DMS153 treated with DMSO at 0.1 percent for 48 hours (cell line): ENCODE results near the gene MMP15.

Experiments used
- DNase-seq: peaks from one replicate; lab custom pipeline; 2025; ENCODE audit not compliant: unreplicated experiment; lab: John Stamatoyannopoulos, UW

MMP15 gene

DNA sequence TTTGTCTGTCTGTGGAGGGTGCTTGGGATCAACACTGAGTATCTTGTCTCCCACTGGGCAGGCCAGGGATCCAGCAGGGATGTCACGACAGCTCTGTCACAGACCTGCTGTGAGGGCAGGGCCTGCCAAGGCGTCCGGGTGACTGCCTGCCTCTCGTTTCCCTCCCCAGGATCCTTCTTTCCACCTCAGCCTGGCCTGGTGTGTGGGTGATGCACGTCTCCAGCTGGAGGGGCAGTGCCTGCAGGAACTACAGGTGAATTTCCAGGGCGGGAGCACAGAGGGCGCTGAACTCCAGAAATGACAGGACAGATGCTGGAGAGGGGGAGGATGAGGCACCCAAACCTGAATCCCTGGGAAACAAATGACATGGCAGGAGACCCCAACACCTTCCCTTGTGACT is 6.8 kb upstream of the MMP15 start:
- no peak for DNase-seq

DNA sequence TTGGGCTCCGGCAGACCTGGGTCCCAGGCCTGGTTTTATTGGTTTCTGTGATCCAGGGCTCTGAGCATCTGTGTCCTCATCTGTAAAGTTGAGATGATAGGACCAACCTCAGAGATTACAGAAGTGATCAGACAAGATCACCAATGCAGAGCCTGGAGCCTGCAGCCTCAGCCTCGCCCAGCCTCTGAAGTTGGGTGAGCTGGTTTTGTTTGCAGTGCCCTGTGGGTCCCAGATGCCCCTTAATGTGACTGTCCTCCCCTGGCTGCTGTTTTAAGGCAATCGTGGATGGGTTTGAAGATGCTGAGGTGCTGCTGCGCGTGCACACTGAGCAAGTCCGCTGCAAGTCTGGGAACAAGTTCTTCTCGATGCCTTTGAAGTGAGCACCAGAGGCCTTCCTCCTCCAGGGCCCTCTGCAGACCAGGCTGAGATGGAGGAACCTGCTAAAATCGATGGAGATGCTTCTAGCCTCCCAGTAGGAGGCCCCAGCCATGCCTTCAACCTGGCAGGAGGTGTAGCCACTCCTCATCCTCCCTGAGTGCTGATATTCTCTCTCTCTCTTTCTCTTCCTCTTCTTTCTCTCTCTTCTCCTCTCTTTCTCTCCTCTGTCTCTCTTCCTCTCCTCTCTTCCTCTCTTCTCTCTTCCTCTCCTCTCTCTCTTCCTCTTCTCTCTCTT is 5.6 kb upstream of the MMP15 start:
- no peak for DNase-seq

DNA sequence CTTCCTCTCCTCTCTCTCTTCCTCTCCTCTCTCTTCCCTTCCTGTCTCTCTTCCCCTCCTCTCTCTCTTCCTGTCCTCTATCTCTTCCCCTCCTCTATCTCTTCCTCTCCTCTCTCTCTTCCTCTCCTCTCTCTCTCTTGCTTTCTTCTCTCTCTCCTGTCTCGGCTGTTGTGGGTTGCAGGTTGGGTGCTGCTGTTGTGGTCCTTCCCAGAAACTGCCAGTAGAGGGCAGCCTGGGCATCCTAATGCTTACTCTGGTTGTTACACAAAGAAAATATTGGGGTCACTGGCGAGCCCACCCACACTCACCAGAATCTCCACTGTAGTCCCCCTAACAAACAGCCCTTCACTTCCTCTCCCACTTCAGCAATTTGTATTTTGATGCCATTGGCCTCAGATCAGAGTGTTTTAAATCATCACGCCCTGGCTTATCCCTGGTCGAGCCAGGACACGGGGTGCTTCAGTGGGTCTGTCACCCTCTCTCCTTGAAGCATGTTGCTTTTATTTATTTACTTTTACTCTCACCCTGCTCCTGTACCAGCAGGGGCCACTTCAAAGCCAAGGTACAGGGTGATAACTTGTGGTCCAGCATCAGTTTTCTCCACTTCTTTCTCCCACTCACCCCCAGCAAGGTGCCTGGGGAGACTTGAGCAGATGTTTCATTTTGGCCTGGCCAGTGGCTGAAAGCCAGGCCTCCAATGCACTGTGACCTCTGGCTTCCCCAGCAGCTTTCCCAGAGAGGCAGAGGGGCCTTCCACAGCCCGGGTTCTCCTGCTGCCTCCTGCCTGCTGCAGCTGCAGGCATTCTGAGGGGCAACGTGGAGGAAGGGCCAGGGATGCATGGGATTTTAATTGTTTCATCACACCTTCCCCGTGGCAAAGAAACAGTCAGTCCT is 4.7 kb upstream of the MMP15 start:
- peak; percentile 20 for DNase-seq

DNA sequence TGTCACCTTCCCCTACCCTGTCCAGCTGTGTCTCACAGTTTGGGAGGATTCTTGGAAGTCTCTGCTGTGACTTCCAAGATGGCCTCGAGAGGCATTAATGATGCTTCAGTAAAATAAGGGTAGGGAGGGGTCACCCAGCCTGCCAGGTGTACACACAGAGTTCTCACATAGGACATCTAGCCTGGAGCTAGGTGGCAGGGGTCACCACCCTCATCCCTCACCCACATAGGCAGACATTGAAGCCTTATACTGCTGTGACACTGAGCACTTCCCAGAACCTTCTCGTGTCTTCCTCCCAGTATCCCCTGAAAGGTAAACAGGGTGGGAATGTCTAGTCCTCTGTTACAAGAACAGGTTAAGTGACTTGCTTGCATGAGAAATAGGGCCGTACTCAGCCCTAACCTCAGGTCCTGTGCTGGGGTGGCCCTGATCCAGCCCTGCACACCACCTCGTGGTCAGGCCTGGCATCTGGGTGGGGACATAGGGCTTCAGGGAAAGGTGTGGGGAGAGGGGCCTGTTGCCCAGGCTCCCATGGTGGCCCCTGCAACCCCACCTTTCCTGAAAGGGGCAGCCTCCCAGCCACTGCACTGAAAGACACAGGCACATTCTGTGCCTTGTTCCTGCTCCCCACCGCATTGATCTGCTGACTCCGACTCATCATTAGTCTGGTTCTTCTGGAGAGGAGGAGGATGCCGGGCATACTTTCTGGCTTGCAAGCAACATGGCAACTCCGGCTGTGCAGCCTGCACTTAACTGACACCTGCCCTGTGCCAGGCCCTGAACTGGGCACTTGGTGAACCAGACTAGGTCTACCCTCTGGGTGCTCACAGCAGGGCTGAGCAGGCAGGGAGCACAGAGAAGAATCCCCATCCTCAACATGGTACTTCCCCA is 3.6 kb upstream of the MMP15 start:
- no peak for DNase-seq

DNA sequence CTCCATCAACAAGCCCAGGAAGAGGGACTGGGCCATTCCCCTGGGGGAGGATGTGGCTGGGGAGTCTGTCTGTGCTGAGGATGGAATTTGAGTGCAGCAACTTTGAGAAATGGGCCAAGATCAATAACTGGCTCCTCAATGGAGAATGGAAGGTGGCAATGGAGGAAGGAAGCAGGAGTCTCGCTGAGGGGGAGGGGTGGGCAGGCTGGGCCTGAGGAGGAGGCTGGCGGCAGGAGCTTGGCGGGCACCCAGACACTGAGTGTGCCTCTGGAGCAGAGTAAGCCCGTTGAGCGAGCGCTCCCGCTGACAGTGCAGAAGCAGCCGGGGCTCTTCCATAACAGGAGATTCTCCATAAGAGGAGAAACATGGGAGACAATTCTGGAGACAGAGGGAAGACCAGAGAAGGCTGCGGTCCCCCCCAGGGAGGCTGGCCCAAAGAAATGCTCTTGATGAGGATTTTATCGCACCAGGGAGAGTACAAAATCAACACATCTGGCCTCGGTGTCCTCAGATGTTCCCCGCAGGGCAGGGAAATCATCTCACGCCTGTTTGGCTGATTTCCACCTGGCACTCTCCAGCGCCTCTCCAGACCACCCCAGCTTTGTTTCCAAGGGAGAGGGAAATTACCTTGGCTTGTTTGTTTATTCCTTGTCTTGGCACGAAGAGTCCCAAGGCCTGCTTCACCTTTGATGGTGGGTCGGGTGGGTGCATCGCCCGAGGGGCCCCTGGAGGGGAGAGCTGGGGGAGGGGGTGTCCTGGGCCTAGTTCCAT is 2.8 kb upstream of the MMP15 start:
- DNase-seq, result peak; percentile 60

DNA sequence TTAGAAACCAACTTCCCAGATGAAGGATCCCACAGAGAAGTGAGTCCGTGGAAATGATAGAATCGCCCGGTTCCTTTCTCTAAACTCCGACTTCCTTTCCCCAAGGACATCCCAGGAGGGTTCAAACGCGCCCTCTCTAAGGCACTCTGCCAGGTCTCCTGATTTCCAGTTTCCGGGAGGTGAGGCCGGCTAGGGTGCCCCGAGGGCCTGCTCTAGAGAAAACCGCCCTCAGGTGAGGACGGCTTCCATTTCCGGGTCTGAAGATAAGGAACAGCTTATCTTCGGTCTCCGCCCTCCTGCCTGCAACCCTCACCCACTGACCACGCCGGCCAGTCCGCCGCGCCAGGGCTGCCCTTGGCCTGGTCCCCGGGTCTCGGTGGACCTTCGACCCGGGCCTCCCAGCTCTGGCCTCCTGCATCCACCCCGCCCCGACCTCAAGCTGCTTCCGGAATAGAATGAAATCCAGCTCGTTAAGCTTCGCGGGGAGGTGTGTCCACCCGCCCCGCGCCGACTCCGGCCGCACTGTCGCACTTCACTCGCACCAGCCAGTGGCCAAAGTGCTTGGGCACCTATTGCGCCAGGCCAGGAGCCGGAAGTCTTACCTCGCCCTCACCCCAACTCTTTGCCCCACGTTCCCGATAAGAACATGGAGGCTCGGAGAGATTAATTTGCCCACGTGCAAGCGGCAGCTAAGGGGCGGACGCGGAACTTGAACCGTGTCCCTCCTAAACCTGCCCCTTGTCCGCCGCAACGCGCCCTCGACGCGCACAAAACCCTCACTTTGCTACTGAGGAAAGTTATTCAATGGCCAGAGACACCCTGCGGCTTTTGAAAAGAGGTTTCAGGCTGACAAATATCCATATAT is 836 bp upstream of the MMP15 start:
- peak; percentile 65 for DNase-seq

DNA sequence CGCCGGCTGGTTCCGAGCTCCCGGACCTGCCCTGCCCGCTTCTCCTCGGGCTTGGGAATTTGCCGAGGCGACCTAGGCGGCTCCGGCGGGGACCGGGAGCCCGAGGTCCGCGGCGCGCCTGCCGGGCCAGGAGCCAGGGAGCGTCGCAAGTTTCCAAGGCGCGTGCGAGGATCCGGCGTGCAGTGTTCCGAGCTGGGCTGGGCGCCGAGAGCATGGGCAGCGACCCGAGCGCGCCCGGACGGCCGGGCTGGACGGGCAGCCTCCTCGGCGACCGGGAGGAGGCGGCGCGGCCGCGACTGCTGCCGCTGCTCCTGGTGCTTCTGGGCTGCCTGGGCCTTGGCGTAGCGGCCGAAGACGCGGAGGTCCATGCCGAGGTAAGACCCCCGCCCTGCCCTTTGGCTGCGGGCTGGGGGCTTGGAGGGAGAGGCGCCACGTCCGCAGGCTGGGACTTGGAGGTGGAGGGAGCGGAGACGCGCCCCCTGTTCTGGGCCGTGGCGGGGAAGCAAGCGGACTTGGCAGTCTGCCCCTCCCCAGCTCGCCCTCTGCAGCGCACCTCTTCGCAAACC is 668 bp downstream of the MMP15 start:
- no peak for DNase-seq

DNA sequence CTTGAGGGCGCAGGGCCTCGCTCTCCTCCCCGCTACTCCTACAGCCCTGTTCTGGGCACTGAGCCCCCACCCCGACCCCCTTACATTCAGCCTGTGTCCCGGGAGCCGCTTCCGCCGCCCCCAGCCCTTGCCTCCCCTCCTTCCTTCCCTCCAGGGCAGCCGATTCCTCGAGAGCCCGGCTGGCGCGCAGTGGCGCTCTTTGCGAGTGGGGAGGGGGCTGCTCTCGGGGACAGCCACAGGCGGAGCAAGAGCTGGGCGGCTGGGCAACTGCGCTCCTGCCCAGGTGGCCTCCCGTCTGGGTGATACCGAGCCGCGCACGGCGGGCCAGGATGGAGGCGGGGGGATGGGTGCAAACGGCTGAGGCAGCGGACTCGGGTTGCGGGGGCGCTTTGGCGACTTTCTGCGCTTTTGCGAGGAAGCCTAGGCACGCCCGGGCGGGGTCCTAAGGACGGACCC is 1.2 kb downstream of the MMP15 start:
- DNase-seq, result no peak

DNA sequence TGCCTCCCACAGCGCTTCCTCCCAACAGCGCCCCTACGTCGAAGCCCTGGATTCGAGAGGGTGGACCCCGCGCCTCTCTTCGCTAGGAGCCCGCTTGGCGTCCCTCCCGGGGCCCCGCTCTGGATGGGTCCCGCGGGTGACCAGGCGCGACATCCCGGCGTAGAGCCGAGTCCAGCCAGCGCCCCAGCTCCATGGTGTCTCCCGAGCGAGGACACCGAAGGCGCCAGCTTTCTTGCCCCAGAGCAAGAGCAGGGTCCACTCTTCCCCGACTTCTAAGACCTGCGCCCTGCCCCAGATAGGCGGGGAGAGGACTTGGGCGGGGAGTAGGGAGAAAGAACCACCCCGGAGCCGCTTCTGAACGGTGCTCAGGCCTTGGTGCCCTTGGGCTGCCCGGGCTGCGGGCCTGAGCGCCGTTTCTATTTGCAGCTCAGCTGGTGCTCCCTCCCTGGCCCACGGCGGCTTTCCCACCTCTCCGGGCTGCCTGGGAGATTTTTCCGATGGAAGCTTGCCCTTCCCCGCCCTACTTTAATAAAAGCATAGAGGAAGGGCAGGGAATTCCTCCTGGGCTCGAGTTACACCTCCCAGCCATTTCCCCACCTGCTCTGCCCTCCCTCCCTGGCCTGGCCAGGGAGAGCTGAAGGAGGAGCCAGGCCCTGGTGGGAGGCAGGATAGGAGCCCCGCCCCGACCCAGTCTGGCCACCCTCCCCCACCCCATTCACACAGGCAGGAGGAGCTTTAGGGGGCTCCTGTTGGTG is 1.8 kb downstream of the MMP15 start:
- DNase-seq, result no peak

DNA sequence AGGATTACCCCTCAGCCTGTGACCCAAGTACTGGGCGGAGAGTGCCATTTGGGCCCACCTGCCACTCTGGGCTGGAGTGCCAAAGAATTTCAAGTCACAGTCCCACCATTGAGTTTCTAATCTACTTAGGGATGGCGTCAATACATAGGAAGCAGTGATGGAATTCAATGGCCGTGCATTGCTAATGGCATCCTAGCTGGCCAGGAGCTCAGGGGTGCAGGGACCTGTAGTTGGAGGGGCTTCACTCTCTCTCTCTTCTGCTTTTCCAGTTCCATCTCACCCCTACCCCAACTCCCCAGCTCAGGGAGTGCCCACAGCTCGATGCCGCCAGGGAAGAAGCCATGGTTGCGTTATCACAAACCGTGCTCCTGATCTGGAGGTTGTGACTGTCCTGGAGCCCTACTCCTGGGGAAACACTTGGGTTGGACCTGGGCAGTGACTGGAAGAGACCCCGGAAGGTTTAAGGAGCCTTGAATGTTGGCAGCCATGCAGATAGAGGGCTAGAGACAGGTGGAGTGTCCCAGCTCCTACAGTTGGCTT is 2.4 kb downstream of the MMP15 start:
- DNase-seq, result no peak

DNA sequence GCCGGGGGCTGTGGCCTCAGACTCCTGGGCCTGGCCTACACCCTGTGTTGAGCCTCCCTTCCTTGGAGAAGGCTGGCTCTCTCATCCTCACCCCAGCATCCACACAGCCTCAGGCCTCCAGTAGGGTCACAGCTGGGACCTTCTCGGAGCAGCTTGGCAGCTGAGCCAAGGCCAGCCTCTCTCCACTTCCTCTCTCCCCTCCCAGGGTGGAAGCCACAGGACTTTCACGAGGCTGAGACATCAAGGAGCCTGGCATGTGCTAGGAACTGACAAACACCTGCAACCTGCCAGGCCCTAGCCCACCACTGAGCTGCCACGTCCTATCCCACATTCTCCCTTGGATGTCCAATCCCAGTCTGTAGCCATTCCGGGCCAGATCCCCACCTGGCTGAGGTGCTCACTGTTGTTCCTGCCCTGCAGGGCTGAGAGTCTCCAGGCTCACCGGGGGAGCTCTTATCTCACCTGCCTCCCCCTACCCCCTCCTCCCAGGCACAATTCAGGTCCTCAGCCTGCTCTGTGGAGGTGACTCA is 3.1 kb downstream of the MMP15 start:
- DNase-seq, result no peak

DNA sequence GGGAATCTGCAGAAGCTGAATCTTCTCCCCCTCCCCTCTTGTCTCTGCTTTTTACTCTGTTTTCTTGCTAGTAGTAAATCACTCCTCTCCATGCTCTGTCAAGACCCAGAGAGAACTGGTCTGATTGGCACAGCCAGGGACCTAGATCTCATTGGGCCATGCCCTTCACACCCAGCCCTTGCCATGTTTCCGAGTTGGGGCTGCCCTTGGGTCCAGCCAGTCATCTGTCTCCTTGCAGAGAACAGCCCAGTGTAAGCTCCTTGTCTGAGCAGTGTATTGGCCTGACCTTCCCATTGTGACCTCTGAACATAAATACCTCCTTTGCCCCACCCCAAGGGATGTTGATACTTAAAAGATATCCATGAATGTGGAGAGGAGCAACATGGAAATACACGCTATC is 3.9 kb downstream of the MMP15 start:
- no peak for DNase-seq

DNA sequence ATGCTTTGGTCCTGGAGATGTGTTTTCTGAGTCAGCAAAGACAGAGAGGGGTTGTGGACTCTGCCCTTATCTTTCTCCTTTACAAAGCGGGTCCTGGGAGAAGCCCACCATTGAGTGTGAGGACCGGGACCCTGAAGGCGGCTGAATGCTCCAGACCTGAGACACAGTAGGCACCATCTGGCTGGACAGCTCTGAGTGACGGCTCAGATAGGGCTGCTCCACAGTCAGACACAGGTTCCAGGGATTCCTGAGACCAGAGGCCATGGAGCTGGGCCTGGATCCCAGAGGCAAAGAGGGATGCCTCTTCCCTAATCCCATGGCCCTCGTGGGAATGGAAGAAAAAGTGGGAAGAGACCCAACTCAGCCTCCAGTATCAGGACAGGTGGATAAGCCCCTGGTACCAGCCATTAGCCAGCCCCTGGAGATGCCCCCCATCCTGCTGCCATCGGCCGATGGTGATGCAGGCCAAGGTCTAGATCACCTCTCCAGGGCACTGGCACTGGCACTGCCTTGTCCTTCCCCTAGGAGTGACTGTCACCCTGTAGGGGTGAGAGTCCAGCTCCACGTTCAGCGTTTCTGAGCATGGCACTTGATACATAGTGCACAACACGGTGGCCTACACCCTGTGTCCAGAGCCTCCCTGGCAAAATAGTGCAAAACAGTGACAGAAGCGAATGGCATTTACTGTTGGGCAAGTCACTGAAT is 4.7 kb downstream of the MMP15 start:
- DNase-seq, result no peak

DNA sequence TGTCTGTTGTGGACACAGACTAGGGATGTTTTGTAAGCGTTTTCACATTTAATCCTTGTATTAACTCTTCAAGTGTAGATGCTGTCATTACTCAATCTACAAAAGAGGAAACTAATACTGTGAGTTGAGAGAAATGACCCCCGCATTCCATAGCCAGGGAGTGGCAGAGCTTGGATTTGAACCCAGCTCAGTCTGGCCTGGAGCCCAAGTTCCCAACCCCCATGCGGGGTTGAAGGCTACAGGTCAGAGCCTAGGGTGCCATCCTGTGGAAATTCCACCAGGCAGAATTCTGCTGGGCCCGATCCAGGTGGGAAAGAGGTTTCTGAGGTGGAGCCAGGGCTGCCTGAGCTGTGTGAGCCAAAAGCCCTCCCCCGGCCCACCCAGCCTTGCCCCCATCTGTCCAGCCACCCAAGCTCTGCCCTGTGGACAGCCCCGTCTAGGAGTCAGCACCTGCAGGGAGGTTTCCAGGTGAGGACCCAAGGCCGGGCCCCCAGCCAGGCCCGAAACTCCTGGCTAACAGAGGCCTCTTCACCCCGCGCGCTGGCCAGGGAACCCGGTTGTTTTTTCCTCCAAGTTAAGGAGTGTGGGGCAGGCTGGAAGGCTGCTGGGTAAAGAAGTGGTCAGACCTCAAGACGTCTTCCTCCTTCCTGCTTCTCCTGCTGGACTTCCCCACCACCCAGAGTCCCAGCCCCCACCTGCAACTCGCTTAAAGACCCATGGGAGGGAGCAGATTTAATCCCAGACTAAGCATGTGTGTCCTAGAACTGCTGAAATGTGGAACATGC is 5.7 kb downstream of the MMP15 start:
- DNase-seq, result no peak

DNA sequence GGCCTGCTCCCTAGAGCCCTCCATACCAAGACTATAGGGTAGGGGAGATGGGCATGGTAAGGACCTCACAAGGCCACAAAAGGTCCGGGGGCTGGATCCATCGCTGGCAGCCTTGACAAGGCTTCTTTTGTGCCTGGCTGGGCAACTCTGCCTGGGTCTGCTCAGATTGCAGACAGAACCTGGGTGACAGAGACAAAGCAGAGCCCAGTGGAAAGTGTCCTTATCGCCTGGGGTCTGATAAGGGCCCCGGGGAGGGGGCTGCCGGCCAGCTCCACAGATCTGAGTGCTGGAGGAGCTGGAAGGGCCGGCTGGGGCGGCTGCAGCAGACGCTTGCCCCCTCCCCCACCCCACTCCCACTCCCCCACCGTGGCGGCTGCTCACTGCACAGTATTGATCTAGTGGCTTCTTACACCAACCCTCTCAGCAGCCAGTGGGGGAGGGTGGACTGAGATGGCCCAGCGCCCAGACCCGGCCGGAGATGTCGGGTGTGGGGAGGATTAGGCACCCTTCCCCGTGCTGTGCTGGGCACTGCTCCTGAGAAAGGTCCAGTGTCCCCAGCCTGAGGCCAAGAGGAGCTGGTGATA is 7.2 kb downstream of the MMP15 start:
- no peak for DNase-seq

DNA sequence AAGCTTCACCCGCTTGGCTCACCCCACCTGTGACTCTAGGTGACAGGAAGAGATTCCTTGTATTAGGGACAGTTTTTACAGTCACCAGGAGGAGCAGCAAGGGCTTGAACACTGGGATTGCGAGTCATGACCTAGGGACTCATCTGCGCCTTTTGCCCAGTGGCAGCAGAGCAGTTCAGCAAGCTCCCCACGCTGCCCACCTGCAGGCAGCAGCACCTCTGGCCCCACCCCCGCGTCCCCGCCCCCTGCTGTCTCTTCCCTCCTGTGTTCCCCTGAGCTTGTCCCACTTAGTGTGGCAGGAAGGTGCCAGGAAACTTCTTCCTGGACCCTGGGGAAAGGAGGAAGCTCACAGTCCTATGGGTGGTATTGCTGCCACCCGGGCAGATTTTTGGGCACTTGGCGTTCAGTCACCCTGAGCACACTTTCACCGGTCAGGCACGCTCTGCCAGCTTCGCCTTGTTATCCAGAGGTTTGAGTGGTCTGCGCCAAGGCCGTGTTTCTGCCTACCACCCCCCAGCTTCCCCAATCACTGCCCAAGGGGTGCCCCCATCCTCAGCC is 8.7 kb downstream of the MMP15 start:
- no peak for DNase-seq
